HG03520 (cell line): ENCODE measurements around the gene RPLP1.
"Not testable (repeated sequence)": the region's sequence is repeated elsewhere in the genome, so short reads cannot be mapped to it uniquely, and the experiment has no call there.

Experiments
- ATAC-seq: cut with Tn5 transposase; IDR thresholded peaks from one replicate; pipeline ENCODE4 v1.9.1; 2021; ENCODE audit warnings: mild to moderate bottlenecking, moderate library complexity; ENCODE audit not compliant: unreplicated experiment

Gene RPLP1

GRCh38 chr15:69436951-69437350 is 15.7 kb upstream of the RPLP1 start:
- no peak for ATAC-seq

GRCh38 chr15:69439623-69440022 is 13.0 kb upstream of the RPLP1 start:
- no peak for ATAC-seq

- no peak for ATAC-seq
Measured at GRCh38 chr15:69443032-69443611, 9.5 kb upstream of the RPLP1 start.

- no peak for ATAC-seq
Measured at GRCh38 chr15:69444686-69445085, 7.9 kb upstream of the RPLP1 start.

- ATAC-seq = no peak
Measured at GRCh38 chr15:69446953-69447352, 5.7 kb upstream of the RPLP1 start.

DNA sequence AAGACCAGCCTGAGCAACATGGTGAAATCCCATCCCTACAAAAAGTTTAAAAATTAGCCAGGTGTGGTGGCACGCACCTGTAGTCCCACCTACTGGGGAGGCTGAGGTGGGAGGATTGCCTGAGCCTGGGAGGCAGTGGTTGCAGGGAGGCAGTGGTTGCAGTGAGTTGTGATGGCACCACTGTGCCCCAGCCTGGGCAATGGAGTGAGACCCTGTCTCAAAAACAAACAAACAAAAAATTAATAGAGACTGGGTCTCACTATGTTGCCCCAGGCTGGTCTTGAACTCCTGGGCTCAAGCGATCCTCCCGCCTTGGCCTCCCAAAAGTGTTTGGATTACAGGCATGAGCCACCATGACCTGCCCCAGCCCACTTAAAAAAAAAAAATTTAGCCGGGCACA is 2.4 kb upstream of the RPLP1 start:
- not testable (repeated sequence) for ATAC-seq

- ATAC-seq = no peak
Measured at GRCh38 chr15:69450968-69451695, 1.5 kb upstream of the RPLP1 start.

- peak; percentile 36 for ATAC-seq
Measured at GRCh38 chr15:69451951-69452691, 497 bp upstream of the RPLP1 start.

DNA sequence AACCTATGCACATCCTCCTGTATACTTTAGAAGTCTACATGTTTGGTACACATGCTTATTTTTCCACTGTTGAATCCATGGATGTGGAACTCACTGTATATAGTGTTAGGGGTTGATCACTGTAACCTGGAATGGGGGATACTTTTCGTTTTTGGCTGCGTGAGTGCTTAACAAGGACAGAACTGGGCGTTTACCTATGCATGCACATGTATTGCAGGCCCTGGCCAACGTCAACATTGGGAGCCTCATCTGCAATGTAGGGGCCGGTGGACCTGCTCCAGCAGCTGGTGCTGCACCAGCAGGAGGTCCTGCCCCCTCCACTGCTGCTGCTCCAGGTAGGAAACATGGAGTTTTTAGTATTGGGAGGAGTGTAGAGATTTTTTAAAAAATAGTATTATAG is 2.3 kb downstream of the RPLP1 start:
- no peak for ATAC-seq

- no peak for ATAC-seq
Measured at GRCh38 chr15:69456208-69457166, 3.9 kb downstream of the RPLP1 start.

- ATAC-seq = no peak
Measured at GRCh38 chr15:69457304-69458280, 5.0 kb downstream of the RPLP1 start.

DNA sequence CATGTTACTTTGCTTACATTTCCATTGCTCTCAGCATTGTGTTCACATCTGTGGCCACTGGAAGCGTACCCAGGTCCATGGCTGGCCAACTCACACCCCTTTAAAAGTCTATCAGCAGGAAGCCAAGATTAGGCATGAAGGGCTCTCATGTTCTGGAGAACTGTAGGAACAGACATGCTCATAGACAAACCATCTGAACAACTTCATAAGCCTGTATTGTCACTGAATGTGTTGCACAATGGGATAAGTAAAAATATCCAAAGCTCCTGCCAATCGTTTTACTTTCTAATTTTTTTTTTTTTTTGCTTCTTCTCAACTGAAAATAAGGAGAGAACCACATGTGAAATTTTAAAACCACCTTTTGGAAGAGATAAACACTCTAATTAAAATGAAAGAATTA is 6.4 kb downstream of the RPLP1 start:
- ATAC-seq = no peak

- no peak for ATAC-seq
Measured at GRCh38 chr15:69460481-69460880, 7.9 kb downstream of the RPLP1 start.

GRCh38 chr15:69462030-69462492 is 9.4 kb downstream of the RPLP1 start:
- ATAC-seq = no peak

DNA sequence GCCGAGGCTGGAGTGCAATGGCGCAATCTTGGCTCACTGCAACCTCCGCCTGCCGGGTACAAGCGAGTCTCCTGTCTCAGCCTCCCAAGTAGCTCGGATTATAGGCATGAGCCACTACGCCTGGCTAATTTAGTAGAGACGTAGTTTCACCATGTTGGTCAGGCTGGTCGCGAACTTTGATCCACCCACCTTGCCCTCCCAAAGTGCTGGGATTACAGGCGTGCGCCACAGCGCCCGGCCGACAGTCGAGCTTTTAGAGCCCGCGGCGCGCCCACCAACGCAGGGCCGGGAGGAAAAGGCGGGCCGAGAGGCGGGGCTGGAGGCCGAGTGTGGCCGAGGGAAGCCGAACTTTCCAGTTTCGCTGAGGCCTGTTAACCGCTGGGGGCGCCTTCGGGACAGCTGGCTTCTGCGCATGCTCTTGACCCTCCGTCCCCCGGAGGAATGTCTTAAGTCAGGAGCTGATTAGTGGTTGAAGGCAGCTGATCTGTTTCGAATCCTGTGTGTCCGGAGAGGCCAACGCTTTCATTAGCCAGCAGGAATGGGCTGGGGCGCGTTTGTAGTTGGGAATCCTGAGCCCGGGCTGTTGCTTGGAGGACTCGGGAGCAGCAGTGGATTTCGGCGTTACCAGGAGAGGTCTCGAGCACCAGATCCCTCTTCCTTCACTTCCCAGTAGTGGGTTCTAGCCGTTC is 10.0 kb downstream of the RPLP1 start:
- ATAC-seq = peak; percentile 67

GRCh38 chr15:69463182-69463756 is 10.7 kb downstream of the RPLP1 start:
- no peak for ATAC-seq

DNA sequence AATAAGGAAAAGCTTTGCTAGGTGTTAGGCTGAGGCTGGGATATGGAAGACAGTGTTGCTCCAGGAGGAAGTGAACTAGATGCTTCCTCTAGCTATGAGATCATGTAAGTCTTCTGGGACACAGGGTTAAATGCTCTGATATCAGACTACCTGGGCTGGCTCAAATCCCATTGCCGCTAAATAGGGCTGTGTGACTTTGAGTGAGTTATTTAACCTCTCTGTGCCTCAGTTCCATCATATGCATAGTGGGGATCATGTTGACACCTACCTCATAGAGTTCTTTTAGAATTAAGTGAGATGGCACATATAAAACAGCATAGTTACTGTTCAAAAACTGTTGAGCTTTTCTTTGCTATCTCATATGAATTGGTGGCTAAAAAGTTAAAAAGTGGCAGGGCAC is 12.6 kb downstream of the RPLP1 start:
- no peak for ATAC-seq

- no peak for ATAC-seq
Measured at GRCh38 chr15:69466733-69467132, 14.1 kb downstream of the RPLP1 start.

- ATAC-seq = no peak
Measured at GRCh38 chr15:69467636-69468035, 15.0 kb downstream of the RPLP1 start.
